ENCODE results near the gene POP4.

Gene POP4

DNA sequence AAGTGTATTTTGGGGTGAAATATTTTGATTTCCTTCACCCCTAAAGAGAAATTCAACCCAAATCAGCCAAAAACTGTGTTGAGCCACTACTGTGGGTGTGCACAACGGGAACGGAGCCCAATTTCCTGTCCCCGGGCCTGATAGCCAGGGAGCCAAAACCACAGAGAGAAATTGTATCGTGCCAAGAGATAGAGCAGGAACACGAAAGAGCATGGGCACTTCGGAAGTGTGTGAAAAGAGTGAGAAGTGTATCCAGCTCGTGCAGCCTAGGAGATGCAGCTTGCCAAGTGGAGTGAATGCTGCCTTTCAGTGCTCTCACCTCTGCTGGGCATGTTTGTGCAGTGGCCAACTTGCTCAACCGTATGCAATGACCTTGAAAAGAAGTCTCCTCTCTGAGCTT, 39.8 kb downstream of the POP4 start:
- TF ChIP-seq, protein P1, sequence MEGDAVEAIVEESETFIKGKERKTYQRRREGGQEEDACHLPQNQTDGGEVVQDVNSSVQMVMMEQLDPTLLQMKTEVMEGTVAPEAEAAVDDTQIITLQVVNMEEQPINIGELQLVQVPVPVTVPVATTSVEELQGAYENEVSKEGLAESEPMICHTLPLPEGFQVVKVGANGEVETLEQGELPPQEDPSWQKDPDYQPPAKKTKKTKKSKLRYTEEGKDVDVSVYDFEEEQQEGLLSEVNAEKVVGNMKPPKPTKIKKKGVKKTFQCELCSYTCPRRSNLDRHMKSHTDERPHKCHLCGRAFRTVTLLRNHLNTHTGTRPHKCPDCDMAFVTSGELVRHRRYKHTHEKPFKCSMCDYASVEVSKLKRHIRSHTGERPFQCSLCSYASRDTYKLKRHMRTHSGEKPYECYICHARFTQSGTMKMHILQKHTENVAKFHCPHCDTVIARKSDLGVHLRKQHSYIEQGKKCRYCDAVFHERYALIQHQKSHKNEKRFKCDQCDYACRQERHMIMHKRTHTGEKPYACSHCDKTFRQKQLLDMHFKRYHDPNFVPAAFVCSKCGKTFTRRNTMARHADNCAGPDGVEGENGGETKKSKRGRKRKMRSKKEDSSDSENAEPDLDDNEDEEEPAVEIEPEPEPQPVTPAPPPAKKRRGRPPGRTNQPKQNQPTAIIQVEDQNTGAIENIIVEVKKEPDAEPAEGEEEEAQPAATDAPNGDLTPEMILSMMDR (IDR thresholded peaks at IDR 0.05; ENCODE audit: extremely low read depth, missing control alignments): no peak
- no peak for DNase-seq (ENCODE audit: low spot score)

DNA sequence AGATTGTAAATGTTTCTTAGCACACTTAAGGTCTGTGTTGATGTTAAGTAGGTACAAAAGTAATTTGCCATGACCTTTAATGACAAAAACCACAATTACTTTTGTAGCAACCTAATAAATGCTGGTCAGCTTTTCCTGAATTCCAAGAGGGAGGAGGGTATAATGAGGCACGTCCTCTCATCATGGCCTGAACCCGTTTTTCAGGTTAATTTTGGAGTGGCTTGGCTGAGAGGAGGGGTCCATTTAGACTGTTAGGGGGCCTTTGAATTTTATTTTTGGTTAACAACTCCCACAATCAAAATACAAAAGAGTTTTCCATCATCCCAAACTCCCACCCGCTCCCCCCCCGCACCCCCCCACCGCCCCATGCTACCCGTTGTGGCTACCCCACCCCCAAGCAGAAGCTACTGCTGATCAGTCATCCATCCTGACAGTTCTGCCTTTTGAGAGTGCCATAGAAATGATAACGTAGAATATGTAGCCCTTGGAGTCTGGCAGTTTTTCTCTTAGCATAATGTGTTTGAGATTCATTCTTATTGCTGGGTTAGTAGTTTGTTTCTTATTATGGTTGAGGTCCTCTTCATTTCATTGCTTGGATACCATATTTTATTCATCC, 44.8 kb downstream of the POP4 start:
- no peak for DNase-seq (ENCODE audit: low spot score)
- TF ChIP-seq, protein P1 (IDR thresholded peaks at IDR 0.05; ENCODE audit: extremely low read depth, missing control alignments): no peak

DNA sequence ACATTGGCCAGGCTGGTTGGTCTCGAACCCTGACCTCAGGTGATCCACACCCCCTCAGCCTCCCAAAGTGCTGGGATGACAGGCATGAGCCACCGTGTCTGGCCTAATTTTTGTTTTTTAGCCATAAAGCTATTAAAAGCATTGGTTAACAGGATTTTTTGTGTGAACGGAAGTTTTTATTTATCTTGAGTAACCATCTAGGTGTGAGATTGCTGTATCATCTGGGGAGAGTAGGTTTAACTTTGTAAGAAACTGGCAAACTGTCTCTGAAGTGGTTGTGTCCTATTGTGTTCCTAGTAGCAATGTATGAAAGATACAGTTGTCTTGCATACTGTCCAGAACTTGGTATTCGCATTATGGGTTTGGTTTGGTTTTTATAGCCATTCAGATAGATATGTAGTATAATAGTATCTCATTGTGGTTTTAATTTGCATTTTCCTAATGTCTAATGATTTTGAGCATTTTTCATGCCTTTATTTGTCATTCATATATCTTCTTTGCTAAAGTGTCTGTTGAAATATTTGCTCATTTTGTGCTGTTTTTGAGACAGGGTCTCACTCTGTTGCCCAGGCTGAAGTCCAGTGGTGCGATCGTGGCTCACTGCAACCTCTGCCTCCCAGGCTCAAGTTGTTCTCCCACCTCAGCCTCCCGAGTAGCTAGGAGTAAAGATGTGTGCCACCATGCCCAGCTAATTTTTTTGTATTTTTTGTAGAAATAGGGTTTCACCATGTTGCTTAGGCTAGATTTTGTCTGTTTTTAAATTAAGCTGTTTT, 45.7 kb downstream of the POP4 start:
- no peak for DNase-seq (ENCODE audit: low spot score)
- TF ChIP-seq, protein P1 (IDR thresholded peaks at IDR 0.05; ENCODE audit: extremely low read depth, missing control alignments): no peak

DNA sequence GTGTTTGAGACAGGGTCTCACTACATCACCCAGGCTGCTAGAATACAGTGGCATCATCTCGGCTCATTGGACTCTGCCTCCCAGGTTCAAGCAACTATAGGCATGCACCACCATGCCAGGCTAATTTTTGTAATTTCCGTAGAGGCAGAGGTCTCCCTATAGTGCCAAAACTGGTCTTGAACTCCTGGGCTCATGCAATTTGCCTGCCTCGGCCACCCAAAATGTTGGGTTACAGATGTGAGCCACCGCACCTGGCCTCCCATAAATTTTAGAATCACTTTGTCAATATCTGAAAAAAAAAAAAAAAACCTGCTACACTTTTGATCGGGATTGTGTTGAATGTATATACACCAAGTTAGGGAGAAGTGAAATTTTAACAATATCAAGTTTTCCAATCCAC, 47.3 kb downstream of the POP4 start:
- TF ChIP-seq, protein P1 (IDR thresholded peaks at IDR 0.05; ENCODE audit: extremely low read depth, missing control alignments): no peak
- no peak for DNase-seq (ENCODE audit: low spot score)

DNA sequence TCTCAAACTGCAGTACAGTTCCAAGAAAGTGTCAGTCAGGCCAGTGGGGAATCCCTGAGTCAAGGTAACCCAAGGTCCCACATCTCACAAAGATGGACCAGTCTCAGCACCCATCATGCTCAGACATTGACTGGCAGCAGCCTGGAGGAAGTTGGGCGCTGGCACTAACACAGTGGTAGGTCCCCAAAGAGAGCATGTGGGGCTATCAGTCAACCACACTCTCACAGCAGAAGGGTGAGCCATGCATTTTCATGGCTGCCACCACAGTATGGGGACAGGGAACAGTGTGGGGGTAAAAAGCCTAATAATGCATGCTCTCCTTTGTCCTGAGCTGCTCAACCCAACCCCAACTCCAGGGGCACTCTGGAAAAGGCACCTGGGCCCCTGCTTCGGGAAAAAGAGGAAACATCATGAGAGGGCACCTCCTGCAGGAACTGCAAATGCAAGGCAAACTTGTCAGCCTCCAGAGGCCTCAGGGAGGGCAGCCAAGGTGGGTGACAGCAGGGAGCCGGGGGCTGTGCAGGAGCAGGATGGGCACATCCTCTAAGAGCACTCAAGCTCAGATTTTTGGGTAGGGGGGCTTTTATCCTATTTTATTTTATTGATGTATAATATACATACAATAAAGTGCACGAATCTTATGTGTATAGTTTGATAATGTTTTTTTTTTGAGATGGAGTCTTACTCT, 49.7 kb downstream of the POP4 start:
- no peak for DNase-seq (ENCODE audit: low spot score)
- TF ChIP-seq, protein P1 (IDR thresholded peaks at IDR 0.05; ENCODE audit: extremely low read depth, missing control alignments): no peak

DNA sequence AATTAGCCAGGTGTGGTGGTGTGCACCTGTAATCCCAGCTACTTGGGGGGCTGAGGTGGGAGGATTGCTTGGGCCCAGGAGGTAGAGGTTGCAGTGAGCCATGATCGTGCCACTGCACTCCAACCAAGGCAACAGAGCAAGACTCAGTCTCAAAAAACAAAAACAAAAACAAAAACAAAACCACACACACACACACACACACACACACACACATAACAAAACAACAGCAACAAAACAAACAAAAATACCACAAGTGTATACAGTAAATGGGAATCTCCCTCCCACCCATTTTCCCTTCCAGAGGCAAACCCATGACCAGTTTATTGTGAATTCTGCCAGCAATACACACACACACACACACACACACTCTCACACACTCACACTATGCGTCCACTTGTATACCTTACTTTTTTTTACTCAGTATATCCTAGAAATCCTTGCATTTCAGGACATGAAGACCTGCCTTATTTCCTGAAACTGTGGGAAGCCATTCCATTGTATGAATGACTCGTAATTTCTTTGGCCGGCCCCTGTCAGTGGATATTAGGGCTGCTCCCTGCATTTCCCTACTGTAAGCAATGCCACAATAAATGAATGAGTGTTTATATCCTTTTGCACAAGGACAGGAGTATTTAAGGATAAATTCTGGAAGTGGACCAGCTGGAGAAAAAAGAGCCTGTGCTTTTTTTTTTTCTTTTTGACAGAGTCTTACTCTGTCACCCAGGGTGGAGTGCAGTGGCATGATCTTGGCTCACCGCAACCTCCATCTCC, 52.3 kb downstream of the POP4 start:
- TF ChIP-seq, protein P1 (IDR thresholded peaks at IDR 0.05; ENCODE audit: extremely low read depth, missing control alignments): no peak
- no peak for DNase-seq (ENCODE audit: low spot score)
